GM19025 (cell line): ENCODE results near the gene PCGF2.
A peak's percentile ranks its signal among the peaks of the same experiment; 100 is the strongest.

ENCODE experiments used
- ATAC-seq: cut with Tn5 transposase; IDR thresholded peaks from one replicate; pipeline ENCODE4 v1.9.1; 2021; ENCODE audit warnings: mild to moderate bottlenecking, low read depth, moderate library complexity; ENCODE audit not compliant: unreplicated experiment

The PCGF2 gene

DNA sequence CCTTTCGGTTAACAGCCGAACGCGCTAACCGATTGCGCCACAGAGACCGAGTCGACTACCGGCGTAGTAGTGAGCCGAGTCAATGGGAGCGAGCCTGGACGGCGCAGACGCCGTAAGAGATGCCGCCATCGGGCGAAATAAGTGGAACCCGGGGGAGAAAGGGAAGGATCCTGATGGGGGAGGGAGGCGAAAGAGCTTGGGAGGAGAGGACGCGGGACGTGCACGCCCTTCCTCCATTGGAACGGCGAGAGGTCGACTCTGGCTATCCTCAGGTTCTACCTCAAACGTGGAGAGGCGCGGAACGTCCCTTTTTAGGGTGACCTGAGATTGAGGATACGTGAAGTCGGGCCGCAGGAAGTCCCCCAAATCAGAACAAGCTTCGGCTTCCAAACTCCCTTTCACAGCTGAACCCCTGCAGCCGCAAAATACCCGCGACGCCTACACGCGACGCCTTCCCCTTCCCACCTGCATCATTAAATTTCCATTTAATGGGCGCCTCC is 3.7 kb upstream of the PCGF2 start:
- peak; percentile 4 for ATAC-seq

DNA sequence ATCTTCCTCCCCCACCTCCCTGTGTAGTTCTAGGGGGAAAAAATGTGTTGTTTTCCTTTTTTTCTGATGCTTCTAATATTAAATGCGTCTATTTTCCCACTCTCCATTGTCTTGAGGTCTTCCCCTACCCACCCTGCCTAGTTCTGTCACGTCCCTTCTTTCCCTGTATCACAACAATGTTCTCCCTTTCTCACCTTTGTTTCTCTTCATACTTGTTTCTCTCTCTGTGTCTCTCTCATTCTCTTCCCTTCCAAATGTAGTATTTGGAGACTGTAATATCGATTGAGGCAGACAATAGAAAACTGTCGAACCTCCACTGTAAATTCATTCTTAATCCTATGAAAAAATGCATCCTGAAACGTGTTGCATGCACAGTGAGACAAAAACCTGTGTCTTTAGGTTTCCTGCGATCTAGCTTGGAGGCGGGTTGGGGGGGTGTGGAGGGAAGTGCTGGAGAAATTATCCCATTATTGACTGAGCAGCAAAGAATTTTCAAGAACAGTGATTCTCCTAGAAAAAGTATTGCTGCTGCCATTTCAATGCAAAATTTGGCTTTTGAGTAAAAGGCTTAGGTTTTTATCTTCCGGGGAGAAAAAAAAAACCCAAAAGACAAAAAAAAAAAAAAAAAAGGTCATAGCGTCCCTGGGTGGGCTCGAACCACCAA is 3.1 kb upstream of the PCGF2 start:
- ATAC-seq = no peak

DNA sequence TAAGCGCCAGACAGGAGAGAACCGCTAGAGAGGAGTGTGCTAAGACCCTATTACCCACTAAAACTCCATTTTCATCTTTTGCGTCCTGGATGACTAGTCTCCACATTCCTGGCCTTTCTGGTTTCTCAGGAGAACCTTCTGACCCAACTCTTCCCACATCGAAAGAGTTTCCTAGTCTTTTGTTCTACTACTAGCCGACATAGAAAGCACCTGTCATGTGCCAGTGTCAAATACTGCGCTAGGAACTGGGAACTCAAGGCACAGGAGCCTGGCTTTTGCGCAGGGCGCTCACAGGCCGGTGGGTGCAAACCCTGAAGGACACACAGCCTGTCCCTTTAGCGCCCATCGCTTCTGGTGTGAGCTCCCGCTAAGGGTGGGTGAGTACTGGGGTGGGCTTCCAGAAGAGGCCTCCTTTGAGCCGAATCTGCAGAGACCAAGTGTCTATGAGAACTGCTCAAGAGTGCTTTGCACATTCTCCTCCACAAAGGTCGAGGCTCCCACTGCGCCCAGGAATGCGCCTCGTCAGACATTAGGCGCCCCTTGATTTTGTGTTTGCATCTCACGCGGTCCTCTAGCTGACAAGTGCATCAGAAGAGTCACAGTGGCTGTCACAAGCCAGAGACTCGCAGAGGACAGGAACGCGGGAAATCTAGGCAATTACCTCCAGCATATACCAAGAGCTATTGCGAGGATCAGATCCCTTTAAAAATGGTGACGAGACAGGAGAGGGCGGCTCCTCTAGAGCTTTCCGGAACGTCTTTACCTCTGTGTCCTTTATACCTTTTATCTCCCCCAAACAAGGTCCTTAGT is 2.4 kb upstream of the PCGF2 start:
- no peak for ATAC-seq

DNA sequence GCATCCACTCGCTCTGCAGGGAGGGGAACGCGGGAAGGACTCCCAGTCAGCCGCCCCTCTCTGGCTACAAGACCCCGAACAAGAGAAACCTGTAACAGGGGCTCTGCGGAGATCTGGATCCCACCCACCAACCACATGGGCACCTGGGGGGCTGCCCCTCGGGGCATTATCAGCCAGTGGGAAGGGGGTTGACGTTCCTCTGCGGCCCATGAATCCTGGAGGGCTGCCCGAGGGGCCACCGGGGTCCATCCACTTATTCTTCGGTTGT is 1.8 kb upstream of the PCGF2 start:
- no peak for ATAC-seq

DNA sequence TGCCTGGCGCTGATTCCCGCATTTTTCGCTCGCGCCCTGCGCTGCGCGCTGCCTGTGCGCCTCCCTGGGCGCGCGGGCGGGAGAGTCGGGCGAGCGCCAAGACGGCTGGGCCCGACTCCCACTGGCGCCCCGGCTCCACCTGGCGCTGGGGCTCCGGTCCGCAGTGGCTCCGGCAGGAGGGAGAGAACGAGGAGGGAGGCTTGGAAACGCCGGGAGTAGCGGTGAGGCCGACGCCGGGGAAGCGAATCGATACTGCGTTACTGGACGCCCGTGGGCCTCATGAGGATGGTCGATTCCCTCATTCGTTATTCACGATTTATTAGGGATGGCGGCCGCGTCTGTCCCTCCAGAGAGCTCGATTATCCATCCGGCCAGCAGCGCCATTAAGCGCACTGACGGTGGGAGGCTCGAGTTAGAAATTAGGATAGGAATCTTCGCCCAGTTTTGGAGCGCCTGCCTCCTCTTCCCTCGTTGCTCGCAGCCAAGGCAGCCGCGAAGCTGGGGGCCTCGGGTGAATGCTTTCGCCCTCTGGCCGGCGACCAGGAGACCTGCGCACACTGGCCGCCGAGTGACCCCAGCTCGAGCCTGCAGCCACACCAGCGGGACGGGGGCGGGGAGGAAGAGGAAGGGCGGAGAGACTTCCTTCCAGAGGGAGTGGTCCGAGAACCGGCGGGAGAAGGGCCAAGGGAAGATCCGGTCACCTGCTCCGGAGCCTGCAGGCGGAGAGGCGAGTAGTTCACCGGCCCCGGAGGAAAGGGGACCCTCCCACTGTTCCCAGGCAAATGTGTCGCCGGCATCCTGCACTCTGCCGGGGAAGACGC is 1.3 kb upstream of the PCGF2 start:
- no peak for ATAC-seq

DNA sequence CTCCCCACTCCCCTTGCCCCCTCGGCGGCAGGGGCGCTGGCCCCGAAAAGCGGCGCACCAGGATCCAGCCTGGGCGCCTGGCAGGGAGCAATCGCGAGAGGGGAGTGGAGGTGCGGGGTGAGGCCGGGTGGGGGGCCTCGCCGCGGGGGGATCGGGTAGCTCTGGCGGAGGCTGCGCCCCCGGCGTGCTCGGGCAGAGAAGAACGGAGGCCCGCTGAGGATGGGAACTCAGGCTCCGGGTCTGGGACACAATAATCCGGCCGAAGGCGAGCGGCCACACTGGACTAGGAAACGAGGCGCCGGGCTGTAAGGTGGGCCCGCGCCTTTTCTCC is 721 bp upstream of the PCGF2 start:
- ATAC-seq = no peak

DNA sequence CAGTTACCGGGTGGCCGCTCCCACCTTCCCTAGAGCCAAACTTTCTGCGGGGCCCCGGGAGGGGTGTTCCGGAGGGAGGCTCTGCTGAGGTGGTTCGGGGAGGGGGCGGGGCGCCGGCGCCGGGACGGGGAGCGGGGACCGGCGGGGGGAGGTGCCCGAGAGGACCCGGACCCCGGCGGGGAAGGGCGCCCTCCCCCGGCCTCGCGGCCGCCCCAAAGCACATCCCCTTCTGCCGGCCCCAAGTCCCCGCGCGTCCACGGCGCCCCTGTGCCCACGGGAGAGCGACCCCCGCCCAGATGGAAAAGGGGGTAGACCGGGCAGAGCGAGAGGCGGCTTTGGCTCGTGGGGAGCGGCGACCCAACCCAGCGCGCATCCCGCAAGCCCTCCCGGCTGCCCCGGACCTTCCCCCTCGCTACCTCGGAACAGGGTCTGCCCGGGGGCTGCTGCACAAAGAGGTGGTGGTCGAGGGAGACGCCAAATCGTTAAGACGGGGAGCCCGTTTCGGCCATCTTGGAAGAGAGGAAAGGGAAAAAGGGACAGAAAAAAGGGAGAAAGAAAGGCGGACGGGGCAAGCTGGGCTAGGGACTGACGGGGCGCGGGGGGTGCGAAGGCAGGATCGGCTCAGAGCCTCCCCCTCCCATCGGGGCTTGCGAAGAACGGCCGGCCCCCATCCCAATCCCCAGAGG is 530 bp downstream of the PCGF2 start:
- ATAC-seq = no peak

DNA sequence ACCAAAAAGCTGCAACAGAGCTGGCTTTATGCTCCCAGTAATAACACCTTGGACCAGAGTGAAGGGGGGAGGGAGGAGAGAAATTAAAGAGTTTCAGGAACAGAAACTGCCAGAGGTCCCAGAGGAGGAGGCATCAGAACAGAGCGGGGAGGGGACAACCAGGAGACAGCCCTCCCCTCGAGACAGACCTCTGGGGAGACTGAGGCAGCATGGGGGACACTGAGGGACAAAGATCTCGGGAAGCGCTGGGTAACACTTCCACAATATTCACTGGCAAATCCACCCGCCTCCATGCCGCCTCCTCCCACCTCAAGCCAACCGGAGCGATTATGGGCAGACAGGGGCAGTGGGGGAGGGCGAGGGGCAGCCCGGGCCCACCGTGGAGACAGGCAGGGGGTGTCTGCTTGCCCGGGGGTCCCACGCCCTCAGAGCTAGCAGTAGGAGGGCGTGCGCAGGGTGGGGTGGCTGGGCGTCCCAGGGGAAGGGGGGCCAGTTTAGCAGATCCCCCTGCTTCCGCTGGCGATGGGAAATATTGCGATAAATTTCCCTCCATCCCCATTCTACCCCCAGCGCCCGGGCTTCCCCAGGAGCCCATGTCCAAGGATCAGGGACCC is 1.2 kb downstream of the PCGF2 start:
- no peak for ATAC-seq

DNA sequence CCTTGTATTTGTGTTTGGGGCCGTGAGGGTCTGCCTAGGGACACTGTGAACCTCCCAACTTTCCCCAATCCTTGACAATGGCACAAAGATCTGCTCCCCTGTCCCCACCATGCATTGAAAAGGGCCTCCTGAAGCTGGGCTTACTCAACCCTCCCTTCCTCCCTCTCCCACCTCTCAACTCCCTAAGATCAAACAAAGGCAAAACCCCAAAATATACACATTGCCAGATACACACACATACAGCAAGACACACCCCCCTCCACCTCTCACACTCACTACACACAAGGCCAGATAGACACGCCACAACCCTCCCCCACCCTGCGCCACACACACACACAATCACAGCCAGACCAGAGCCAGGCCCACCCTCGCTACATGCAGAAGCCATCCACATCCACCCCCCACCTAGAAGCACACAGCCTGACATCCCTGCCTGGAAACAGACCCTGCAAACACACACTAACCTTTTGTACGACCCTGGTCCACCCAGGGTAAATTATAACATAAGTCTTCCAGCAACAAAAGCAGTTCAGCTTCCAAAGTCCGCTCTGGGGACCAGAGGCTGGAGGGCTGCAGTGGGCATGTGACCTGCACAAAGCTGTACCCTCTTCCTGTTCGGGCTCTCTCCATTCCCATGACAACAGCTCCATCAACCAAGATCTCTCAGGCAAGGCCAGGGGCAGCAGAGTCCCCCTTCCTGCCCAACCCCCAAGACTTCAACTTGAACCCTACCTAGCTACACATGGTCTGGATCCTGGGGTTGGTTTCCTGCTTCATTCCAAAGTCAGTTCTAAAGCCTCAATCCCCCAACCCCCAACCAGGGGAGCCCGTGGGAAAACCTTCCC is 1.9 kb downstream of the PCGF2 start:
- no peak for ATAC-seq

DNA sequence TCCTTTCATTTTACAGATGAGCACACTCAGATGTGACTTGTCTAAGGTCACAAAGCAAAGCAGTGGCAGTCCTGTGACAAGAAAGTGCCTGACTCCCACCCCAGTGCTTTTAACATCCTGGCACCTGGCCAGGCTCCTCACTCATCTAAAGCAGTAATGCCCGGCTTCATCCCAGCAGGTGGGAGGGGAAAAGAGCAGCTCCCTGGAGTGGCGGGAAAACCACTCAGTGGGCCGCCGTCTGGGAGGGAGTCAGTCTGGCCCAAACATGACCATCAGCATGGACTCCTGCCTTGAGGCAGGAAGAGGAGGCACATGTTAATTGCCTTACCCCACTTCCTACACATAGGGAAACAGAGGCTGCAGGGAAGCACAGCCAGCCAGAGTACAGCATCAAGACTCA is 2.6 kb downstream of the PCGF2 start:
- no peak for ATAC-seq

DNA sequence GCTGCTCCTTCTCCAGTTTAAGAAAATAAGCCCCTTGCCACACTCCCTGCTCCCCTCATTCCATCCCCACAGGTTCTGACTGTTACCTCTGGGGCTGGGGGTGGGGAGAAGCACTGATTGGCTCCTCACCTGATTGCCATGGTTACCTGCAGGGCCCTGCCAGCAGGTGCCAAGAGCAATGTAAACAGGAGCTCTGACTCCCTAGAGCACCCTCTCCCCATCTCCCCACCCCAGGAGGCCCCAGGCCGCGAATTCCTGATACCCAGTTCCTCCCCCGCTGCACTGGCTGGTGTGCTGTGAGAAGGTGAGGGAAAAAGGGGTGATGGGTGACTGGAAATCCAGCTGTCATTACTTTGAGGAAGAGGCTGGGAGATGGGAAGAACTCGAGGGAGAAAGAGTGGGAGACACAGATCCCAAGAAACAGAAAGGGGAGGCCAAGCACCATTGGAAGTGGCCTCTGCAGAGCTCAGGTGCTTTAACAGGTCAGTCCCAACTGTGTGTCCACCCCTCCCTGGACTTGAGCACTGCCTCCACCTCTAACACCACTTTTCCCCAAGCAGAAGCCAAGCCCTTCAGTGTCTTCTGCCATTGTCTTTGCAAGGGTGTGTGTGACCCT is 4.5 kb downstream of the PCGF2 start:
- ATAC-seq = no peak

DNA sequence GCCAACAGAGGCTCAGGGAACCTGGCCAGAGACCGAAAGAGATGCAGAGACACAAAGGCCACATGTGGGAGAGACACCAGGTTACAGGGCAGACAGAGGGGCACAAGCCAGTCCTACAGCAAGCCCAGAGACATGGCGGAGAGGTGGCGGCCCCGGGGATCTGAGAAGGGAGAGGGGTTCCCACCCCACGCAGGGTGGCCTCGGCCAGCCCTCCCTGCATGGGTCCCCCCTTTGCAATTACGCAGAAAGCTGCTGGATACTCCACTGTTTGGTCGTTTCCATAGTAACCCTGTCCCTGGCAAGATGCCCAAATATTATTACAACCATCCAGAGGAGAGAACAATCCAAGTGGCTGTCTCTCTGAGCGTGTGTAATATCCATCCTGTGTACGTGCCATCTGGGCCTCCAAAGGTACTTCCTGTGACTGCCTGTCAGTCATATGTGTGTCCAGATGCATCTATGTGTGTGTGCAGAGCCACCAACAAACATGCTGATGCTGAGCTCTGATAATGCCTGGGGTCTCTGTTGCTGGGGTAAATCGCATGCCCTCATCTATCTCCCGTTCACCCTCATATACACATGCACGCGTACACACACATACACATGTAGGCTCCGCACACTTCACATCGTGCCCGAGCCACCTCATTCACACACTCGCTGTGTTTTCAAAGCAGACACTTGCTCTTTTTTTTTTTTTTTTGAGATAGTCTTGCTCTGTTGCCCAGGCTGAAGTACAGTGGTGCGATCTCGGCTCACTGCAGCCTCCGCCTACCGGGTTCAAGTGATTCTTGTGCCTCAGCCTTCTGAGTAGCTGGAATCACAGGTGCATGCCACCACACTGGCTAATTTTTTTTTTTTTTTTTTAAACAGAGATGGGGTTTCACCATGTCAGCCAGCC is 5.5 kb downstream of the PCGF2 start:
- ATAC-seq = no peak

DNA sequence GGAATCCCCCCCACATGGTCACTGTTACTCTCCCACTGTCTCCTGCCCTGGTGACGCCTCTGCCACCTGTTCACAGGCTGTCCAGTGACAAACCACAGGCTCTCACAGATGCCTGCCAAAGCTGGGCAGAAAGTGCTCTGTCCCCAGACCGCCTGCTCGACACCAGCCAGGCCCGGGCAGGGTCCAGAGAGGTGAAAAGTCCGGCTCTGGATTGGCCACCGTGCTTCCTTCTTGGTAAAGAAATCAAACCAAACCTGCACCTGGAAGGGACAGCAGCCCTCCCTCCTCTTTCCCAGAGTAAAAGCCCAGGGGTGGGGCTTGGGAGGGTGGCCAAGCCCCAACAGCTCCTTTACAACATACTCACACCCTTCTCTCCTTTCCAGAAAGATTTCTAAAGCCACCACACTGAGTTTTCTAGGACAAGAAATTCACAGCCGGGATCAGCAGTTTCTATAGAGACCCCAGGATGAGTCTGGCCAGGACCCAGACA is 6.2 kb downstream of the PCGF2 start:
- ATAC-seq = no peak

DNA sequence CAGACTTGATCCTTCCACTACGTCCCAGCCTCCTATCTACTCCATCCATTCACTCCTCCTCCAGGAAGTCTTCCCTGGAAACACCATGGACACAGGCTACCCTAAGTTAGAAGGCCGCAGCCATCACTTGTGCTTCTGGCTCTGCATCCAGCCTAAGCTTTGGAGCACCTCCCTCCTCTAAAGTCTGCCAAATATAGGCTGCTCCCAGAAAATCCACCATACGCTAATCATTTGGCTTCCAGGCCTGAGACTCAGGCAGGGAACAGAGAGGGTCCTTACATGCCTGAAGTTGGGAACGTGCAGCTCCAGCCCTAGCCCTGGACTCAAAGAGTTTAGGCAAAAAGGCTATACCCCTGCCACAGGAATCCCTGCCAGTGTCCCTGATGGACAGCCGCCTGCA is 6.7 kb downstream of the PCGF2 start:
- ATAC-seq = no peak

DNA sequence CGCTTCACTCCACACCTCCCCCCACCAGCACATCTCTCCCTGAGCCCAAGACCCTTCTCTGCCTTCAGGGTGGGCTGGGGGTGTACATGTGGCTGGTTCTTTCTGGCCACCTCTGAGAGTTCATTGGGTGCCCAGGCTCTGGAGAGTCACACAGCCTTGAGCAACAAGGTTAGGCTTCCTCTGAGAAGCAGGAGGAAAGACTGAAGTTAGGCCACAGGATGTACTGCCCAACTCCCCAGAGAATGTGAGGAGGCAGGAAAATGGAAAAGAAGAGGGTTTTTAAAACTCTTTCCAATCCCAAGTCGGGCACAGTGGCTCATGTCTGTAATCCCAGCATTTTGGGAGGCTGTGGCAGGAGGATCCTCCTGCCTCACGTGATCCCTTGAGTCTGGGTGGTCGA is 7.3 kb downstream of the PCGF2 start:
- ATAC-seq = no peak

DNA sequence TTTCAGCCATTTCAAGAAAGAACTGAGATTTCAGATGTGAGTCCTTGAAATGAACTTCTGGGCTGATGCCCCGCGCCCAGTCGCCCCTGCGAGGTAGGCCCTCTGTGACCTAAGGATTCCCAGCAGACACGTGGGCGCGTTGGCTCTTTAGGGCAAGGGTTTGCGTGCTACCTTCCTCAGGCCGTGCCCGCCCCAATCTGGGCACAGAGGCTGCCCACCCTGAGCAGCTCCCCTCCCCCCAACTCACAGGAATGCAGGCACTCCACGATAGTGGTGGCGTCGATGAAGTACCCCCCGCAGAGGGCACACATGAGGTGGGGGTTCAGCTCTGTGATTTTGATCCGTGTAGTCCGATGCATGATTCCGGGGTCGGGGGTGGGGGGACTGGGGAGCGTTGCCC is 8.1 kb downstream of the PCGF2 start:
- no peak for ATAC-seq

DNA sequence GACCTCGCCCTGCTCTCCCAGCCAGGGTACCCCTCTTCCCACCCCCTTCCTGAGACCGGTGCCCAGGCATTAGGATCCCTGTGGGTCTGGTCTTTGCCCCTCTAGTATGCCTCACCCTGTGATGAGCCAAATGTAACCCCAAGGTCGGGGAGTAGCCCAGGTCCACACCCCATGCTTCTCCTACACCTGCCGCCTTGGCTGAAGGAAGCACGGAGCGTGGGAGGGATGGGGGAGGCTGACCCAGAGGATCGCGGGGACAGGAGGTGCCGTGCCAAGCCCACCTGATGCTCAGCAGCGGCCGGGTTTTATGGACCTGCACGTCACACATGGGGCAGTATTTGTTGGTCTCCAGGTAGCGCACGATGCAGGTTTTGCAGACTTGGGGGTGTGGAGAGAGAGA is 8.8 kb downstream of the PCGF2 start:
- no peak for ATAC-seq

DNA sequence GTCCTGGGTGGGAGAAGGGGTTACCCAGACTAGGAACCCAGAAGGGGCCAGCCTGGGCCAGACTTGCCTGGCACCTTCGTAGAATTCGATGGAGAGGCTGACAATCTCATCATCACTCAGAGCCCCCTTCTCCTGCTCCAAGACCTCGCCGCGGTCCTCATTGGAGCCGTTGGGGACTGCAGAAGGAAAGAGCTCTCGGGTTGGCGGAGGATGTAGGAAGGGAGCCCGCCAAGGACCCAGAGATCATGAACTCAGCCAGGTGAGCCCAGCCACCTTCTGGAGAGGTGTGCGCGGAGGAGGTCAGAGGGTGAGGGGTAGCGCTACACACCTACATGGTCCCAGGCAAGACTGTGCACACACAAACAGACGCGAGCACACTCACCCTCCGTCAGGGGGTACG is 9.4 kb downstream of the PCGF2 start:
- ATAC-seq = no peak
